ENCODE measurements around the gene FAM25A.

Gene FAM25A

DNA sequence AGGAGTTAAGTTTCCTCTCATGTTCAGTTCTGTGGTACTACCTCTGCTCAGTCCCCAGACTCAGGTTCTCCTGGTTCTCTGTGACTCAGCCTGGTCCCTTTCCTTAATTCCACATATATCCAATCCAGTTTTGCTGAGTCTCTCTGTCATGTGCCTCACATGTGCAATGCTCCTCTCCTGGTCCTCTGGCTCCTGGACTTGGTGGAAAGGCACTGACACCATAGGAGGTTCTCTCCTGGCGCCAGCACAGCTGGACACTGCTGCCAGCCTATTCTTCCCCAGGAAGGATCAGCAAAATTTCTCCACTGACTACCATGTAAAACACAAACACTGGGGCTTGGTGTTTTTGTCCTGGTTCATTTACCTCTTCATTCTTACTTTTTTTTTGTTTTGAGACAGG is 46.8 kb downstream of the FAM25A start:
- no peak for DNase-seq

DNA sequence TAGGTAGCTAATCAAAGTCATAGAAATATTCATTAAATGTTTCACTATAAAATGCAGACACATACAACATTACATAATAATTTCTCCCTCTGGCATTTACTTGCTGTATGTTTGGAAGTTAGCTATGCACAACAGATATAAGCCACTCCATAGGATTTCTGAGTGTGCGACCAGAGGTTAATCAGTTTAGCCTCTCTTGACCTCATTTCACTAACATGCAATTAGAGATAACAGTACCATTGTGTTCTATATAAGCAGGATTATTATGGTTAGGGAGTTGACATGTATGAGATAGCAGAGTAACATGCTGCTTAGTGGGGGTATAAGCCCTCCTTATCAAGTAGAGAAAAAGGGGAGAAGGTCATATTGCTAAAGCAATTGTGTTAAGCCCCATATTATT is 48.2 kb downstream of the FAM25A start:
- no peak for DNase-seq

GRCh38 chr10:87072449-87072848 is 52.4 kb downstream of the FAM25A start:
- no peak for DNase-seq
